ENCODE measurements around the gene DHRS13. TPM values are rescaled to one million over a fixed set of nuclear protein-coding genes. Genes with fewer than 3 reads are reported as not detected.

The DHRS13 gene
- polyA plus RNA-seq, 3 donors: 3.7 to 4.5 (median 3.8) TPM

DNA sequence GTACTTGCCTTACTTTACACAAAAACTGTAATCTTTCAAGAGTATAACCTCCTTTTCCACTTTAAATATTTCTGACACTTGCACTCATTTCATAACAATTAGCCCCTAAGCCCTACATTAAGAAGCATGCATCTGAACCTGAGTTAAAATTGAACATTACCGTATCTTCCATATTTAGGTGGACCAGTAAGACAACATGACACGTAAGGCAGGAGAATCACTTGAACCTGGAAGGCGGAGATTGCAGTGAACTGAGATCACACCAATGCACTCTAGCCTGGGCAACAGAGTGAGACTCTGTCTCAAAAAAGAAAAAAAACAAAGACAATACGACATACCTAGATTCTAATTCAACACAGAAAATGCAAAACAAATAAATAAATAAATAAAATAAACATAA, 41.5 kb upstream of the DHRS13 start:
- no peaks in the 10 kb centered on the region for H3K9me3 Mint-ChIP-seq
- Histone ChIP-seq H3K4me3 (replicated peaks in 1 of 3; ENCODE audit: low read depth in 2 of 3, low read length in 3 of 3) (no peak overlapping the region), H3K79me2 (ENCODE audit: insufficient read depth, low read length) (peaks cover 100% of the 10 kb centered on the region), H3K9ac (ENCODE audit: insufficient read depth, low read length, poor library complexity, severe bottlenecking) (no peak overlapping the region), H3K4me1 (ENCODE audit: control insufficient read depth in 1 of 2, insufficient read depth in 2 of 2, low read length in 2 of 2) (peaks cover 15 to 18% of the 10 kb centered on the region in 2 donors), H2AFZ (ENCODE audit: insufficient read depth, low read depth, low read length, poor library complexity, severe bottlenecking) (no peak overlapping the region), H3K27me3 (ENCODE audit: control insufficient read depth in 2 of 2, insufficient read depth in 2 of 2, low read length in 2 of 2) (no peaks in the 10 kb centered on the region), H3K27ac (ENCODE audit: low read depth in 1 of 2, low read length in 2 of 2) (no peak overlapping the region), H3K4me2 (replicated peaks; ENCODE audit: extremely low read depth, low read length, poor library complexity, severe bottlenecking) (no peak overlapping the region), H4K20me1 (ENCODE audit: insufficient read depth, low read length) (peaks cover 82% of the 10 kb centered on the region), H3K36me3 (replicated peaks in 1 of 2; ENCODE audit: control insufficient read depth in 1 of 2, insufficient read depth in 2 of 2, low read length in 2 of 2) (peaks cover 29 to 69% of the 10 kb centered on the region in 2 donors), H3K9me3 (replicated peaks in 1 of 2; ENCODE audit: control insufficient read depth in 1 of 2, insufficient read depth in 1 of 2, low read length in 2 of 2) (no peaks in the 10 kb centered on the region)
- peaks cover 0 to 2% (median 0%) of the 10 kb centered on the region in 3 donors for H3K27me3 Mint-ChIP-seq (ENCODE audit: low read depth in 3 of 3)
- no peak overlapping the region for H3K27ac Mint-ChIP-seq
- peaks cover 52 to 68% of the 10 kb centered on the region in 2 donors for H3K36me3 Mint-ChIP-seq
- TF ChIP-seq, protein P1, sequence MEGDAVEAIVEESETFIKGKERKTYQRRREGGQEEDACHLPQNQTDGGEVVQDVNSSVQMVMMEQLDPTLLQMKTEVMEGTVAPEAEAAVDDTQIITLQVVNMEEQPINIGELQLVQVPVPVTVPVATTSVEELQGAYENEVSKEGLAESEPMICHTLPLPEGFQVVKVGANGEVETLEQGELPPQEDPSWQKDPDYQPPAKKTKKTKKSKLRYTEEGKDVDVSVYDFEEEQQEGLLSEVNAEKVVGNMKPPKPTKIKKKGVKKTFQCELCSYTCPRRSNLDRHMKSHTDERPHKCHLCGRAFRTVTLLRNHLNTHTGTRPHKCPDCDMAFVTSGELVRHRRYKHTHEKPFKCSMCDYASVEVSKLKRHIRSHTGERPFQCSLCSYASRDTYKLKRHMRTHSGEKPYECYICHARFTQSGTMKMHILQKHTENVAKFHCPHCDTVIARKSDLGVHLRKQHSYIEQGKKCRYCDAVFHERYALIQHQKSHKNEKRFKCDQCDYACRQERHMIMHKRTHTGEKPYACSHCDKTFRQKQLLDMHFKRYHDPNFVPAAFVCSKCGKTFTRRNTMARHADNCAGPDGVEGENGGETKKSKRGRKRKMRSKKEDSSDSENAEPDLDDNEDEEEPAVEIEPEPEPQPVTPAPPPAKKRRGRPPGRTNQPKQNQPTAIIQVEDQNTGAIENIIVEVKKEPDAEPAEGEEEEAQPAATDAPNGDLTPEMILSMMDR (IDR thresholded peaks at IDR 0.05): no peak
- WGBS (ENCODE audit: insufficient coverage): 95% methylated on average over 2 of the region's 4 CpGs
- H3K4me1 Mint-ChIP-seq: peaks cover 37% of the 10 kb centered on the region
- no peak overlapping the region for H3K4me3 Mint-ChIP-seq
- no peak for DNase-seq
- intact Hi-C loops (cut with micrococcal nuclease): no loop called here

DNA sequence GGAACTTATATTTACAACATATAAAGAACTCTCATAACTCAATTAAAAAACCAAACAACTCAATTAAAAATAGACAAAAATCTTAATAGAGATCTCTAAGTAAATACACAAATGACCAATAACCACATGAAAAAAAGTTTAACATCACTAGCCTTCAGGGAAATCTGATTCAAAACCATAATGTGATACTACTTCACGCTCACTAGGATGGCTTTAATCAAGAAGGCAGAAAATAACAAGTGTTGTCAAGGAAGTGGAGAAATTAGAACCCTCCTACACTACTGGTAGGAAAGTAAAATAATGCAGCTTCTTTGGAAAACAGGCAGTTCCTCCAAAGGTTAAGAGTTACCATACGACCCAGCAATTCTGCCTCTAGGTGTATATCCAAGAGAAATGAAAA, 40.0 kb upstream of the DHRS13 start:
- Mint-ChIP-seq H3K4me3 (no peak overlapping the region), H3K4me1 (peaks cover 39% of the 10 kb centered on the region), H3K27me3 (ENCODE audit: low read depth in 3 of 3) (peaks cover 0 to 2% (median 0%) of the 10 kb centered on the region in 3 donors), H3K36me3 (peaks cover 57 to 74% of the 10 kb centered on the region in 2 donors), H3K27ac (peak overlapping the region in 1 of 7 donors; percentile 37), H3K9me3 (no peaks in the 10 kb centered on the region)
- Histone ChIP-seq H3K4me2 (replicated peaks; ENCODE audit: extremely low read depth, low read length, poor library complexity, severe bottlenecking) (no peak overlapping the region), H3K4me1 (ENCODE audit: control insufficient read depth in 1 of 2, insufficient read depth in 2 of 2, low read length in 2 of 2) (peaks cover 8 to 14% of the 10 kb centered on the region in 2 donors), H3K9me3 (replicated peaks in 1 of 2; ENCODE audit: control insufficient read depth in 1 of 2, insufficient read depth in 1 of 2, low read length in 2 of 2) (no peaks in the 10 kb centered on the region), H3K27me3 (ENCODE audit: control insufficient read depth in 2 of 2, insufficient read depth in 2 of 2, low read length in 2 of 2) (no peaks in the 10 kb centered on the region), H3K4me3 (replicated peaks in 1 of 3; ENCODE audit: low read depth in 2 of 3, low read length in 3 of 3) (no peak overlapping the region), H4K20me1 (ENCODE audit: insufficient read depth, low read length) (peaks cover 95% of the 10 kb centered on the region), H3K79me2 (ENCODE audit: insufficient read depth, low read length) (peaks cover 100% of the 10 kb centered on the region), H3K27ac (ENCODE audit: low read depth in 1 of 2, low read length in 2 of 2) (no peak overlapping the region), H2AFZ (ENCODE audit: insufficient read depth, low read depth, low read length, poor library complexity, severe bottlenecking) (no peak overlapping the region), H3K36me3 (replicated peaks in 1 of 2; ENCODE audit: control insufficient read depth in 1 of 2, insufficient read depth in 2 of 2, low read length in 2 of 2) (peaks cover 32 to 78% of the 10 kb centered on the region in 2 donors), H3K9ac (ENCODE audit: insufficient read depth, low read length, poor library complexity, severe bottlenecking) (no peak overlapping the region)
- DNase-seq: no peak
- TF ChIP-seq, protein P1 (IDR thresholded peaks at IDR 0.05): no peak
- intact Hi-C loops (cut with micrococcal nuclease): no loop called here
- WGBS (ENCODE audit: insufficient coverage): no CpG with 5 or more reads among the region's 2 CpGs
